Panc1 (cell line): Measurements from ENCODE around the gene TMPRSS13. TPM values are rescaled to one million over a fixed set of nuclear protein-coding genes. Genes with fewer than 3 reads are reported as not detected.

Source experiments
- ATAC-seq: fragments of 200-7000 bp; cut with Tn5 transposase; 2 replicates; pipeline ENCODE4 v1.9.1; 2020; ENCODE audit warnings: mild to moderate bottlenecking, moderate library complexity
- BruUV-seq: library from RNA; stranded (reverse); fragments of 400-500 nt; replicated peaks from 2 replicates; lab custom pipeline; 2021; lab: Mats Ljungman, UMichigan
- CTCF ChIA-PET: fragments of 300-600 bp; sonication (Branson Sonifier 250); formaldehyde crosslinking; loops from one replicate; lab custom pipeline; 2022; ENCODE audit warnings: antibody characterized with exemption; lab: Charles Lee
- POLR2A ChIA-PET: fragments of 300-600 bp; sonication (Branson Sonifier 250); formaldehyde crosslinking; loops from one replicate; lab custom pipeline; 2022; ENCODE audit warnings: antibody characterized with exemption; lab: Charles Lee
- DNase-seq: peaks from one replicate; pipeline ENCODE4 v3.0.0-alpha.2; 2010; ENCODE audit warnings: low read depth, low spot score
- H3K27ac ChIP-seq: 2 replicates; pipeline ENCODE4 v1.5.1; 2011; ENCODE audit warnings: mild to moderate bottlenecking, low read length, inconsistent platforms
- H3K27me3 ChIP-seq: fragments of 200-500 bp; sonication (Bioruptor generic); 2 replicates; pipeline ENCODE4 v1.6.0; 2014; ENCODE audit warnings: low read length, inconsistent platforms; ENCODE audit not compliant: control insufficient read depth, insufficient read depth
- H3K36me3 ChIP-seq: fragments of 200-500 bp; sonication (Bioruptor generic); 2 replicates; pipeline ENCODE4 v1.5.1; 2014; ENCODE audit warnings: inconsistent platforms, mild to moderate bottlenecking, low read length, moderate library complexity; ENCODE audit not compliant: control insufficient read depth, insufficient read depth
- H3K4me1 ChIP-seq: 2 replicates; pipeline ENCODE4 v1.5.1; 2011; ENCODE audit warnings: inconsistent platforms, mild to moderate bottlenecking, low read length, moderate library complexity; ENCODE audit not compliant: control insufficient read depth, insufficient read depth
- H3K4me3 ChIP-seq, 2 experiments: 2 replicates each; pipeline ENCODE4 v1.5.1; 2011 to 2012; ENCODE audit warnings: low read depth in 2 of 2, low read length in 2 of 2, mild to moderate bottlenecking in 2 of 2, inconsistent platforms in 1 of 2, moderate library complexity in 1 of 2
- H3K9me3 ChIP-seq: fragments of 200-500 bp; sonication (Bioruptor generic); 2 replicates; pipeline ENCODE4 v1.5.1; 2014; ENCODE audit warnings: low read depth, mild to moderate bottlenecking, inconsistent platforms, low read length, moderate library complexity; ENCODE audit not compliant: control insufficient read depth, insufficient read depth
- CTCF ChIP-seq: fragments of 450-650 bp; IDR thresholded peaks from 2 replicates; pipeline ENCODE4 v1.5.1; 2017; ENCODE audit warnings: mild to moderate bottlenecking
- POLR2AphosphoS5 ChIP-seq: IDR thresholded peaks from 2 replicates; pipeline ENCODE4 v1.6.1; 2012; ENCODE audit warnings: mild to moderate bottlenecking, low read depth, low read length, moderate library complexity
- SIN3A ChIP-seq: IDR thresholded peaks from 2 replicates; pipeline ENCODE4 v1.6.1; 2012; ENCODE audit warnings: low read depth, mild to moderate bottlenecking, low read length, moderate library complexity, borderline replicate concordance; ENCODE audit not compliant: insufficient read depth
- TCF7L2 ChIP-seq: IDR thresholded peaks from 2 replicates; pipeline ENCODE4 v1.6.1; 2011; ENCODE audit warnings: mild to moderate bottlenecking, low read depth, low read length, inconsistent platforms
- in situ Hi-C: cut with HindIII; loops from 2 replicates; pipeline ENCODE4 v1.10.0; 2016; ENCODE audit warnings: low sequenced_read_pairs, low pct_unique_long_range_greater_than_20kb
- intact Hi-C: fragments of 100-400 bp; cut with micrococcal nuclease; formaldehyde crosslinking; loops from one replicate; pipeline ENCODE4 v1.10.0; 2022; ENCODE audit not compliant: unreplicated experiment
- total RNA-seq: library from RNA; stranded (reverse); gene quantifications from one replicate; pipeline ENCODE4 v1.2.1, GENCODE V29; 2021; ENCODE audit not compliant: unreplicated experiment
- TF ChIP-seq, protein P1 (sequence below), 2 experiments: IDR thresholded peaks; 2 replicates each; pipeline ENCODE4 v1.6.1; 2011 to 2012; ENCODE audit warnings: low read depth in 2 of 2, control low read depth in 1 of 2, low read length in 1 of 2, mild to moderate bottlenecking in 1 of 2, moderate library complexity in 1 of 2; ENCODE audit not compliant: insufficient read depth in 1 of 2

TMPRSS13 gene
- total RNA-seq, 1 experiment from 2014 or later = not detected

DNA sequence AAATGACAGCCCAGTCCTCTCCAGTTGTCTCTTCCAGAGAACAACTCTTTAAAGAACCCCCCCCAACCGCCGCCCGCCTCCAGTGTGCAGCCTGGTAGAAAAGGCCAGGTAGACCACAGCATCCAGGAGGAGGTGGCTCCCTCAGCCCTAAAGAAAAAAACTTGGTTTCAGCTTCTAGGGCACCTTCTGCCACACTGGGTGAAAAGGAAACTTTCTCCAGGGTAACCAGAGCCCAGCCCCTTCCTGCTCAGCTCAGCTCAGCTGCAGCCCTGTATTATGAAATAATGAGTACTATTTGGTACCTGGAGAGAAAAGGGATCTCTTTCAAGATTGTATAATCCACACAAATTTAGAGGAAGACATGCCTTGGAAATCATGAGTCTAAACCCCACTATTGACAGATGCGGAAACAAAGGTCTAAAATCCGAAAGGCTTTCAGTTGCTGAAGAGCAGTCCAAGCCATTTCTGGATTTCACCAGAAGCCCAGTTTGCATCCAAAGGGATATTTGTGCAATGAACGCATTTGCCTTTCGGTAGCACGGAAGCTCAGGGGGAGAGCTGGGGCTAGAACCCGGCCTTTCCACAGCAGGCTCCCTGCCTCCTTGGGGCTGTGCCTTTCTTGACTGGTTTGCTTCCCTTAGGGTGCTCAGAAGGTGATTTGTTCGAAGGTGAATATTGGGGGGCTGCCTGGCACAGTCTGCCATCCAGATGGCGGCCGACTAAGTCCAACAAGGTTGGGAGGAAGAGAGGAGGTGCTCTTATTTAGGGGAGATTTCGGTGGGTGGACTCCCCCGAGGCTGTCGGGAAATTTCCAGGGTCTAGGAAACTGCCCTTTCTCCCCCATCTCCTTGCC is 56.0 kb downstream of the TMPRSS13 start:
- no peak for ATAC-seq
- H3K27ac ChIP-seq = no peak overlapping the region
- H3K27me3 ChIP-seq = peaks cover 46% of the 10 kb centered on the region
- intact Hi-C loops = no loop called here
- in situ Hi-C loops = no loop called here
- CTCF ChIA-PET = interaction anchor here (1.3 kb wide), 1 partner anchor 74 kb away, joined by 4 read pairs; no protein-coding TSS in a partner anchor
- no peak for DNase-seq
- no TSS peak for BruUV-seq
- H3K36me3 ChIP-seq = no peaks in the 10 kb centered on the region
- no peaks in the 10 kb centered on the region for H3K9me3 ChIP-seq
- peaks cover 12% of the 10 kb centered on the region; the same call in 1 of the 2 replicates for H3K4me1 ChIP-seq
- no peak overlapping the region for H3K4me3 ChIP-seq
- TF ChIP-seq POLR2AphosphoS5 (no peak), SIN3A (no peak), CTCF (no peak), TCF7L2 (no peak)
- TF ChIP-seq, protein P1, sequence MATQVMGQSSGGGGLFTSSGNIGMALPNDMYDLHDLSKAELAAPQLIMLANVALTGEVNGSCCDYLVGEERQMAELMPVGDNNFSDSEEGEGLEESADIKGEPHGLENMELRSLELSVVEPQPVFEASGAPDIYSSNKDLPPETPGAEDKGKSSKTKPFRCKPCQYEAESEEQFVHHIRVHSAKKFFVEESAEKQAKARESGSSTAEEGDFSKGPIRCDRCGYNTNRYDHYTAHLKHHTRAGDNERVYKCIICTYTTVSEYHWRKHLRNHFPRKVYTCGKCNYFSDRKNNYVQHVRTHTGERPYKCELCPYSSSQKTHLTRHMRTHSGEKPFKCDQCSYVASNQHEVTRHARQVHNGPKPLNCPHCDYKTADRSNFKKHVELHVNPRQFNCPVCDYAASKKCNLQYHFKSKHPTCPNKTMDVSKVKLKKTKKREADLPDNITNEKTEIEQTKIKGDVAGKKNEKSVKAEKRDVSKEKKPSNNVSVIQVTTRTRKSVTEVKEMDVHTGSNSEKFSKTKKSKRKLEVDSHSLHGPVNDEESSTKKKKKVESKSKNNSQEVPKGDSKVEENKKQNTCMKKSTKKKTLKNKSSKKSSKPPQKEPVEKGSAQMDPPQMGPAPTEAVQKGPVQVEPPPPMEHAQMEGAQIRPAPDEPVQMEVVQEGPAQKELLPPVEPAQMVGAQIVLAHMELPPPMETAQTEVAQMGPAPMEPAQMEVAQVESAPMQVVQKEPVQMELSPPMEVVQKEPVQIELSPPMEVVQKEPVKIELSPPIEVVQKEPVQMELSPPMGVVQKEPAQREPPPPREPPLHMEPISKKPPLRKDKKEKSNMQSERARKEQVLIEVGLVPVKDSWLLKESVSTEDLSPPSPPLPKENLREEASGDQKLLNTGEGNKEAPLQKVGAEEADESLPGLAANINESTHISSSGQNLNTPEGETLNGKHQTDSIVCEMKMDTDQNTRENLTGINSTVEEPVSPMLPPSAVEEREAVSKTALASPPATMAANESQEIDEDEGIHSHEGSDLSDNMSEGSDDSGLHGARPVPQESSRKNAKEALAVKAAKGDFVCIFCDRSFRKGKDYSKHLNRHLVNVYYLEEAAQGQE (IDR thresholded peaks at IDR 0.05; ENCODE audit: insufficient read depth in 1 of 2, low read depth in 2 of 2, low read length in 1 of 2) = no peak
- POLR2A ChIA-PET = no interaction called here

- no TSS peak for BruUV-seq
- Histone ChIP-seq H3K36me3 (no peaks in the 10 kb centered on the region), H3K4me3 (no peak overlapping the region), H3K4me1 (peaks cover 12% of the 10 kb centered on the region; the same call in 1 of the 2 replicates), H3K27me3 (peaks cover 39% of the 10 kb centered on the region), H3K27ac (no peak overlapping the region), H3K9me3 (no peaks in the 10 kb centered on the region)
- in situ Hi-C loops (no loop called here), intact Hi-C loops (no loop called here)
- ChIA-PET POLR2A (no interaction called here), CTCF (interaction anchor here (1.3 kb wide), 1 partner anchor 74 kb away, joined by 4 read pairs; no protein-coding TSS in a partner anchor)
- DNase-seq (no peak), ATAC-seq (no peak)
- TF ChIP-seq SIN3A (no peak), POLR2AphosphoS5 (no peak), TCF7L2 (no peak), CTCF (no peak)
- TF ChIP-seq, protein P1 (IDR thresholded peaks at IDR 0.05; ENCODE audit: insufficient read depth in 1 of 2, low read depth in 2 of 2, low read length in 1 of 2) = no peak
These were observed 56.7 kb downstream of the TMPRSS13 start for GRCh38 chr11:117872420-117872961.
